Measurements from ENCODE around the gene SMC3. TPM values are rescaled to one million over a fixed set of nuclear protein-coding genes. Genes with fewer than 3 reads are reported as not detected.

The SMC3 gene
- polyA plus RNA-seq, 4 donors: 19.2 to 82.4 (median 22.2) TPM

GRCh38 chr10:110549211-110549610, 18.3 kb upstream of the SMC3 start:
- DNase-seq: no peak
- Histone ChIP-seq H3K27me3 (ENCODE audit: control insufficient read depth in 3 of 3, insufficient read depth in 3 of 3, low read length in 3 of 3) (no peaks in the 10 kb centered on the region), H3K9me3 (ENCODE audit: control insufficient read depth in 2 of 2, insufficient read depth in 1 of 2, low read depth in 1 of 2, low read length in 1 of 2) (no peaks in the 10 kb centered on the region), H3K4me1 (ENCODE audit: control insufficient read depth in 3 of 3, insufficient read depth in 2 of 3, low read depth in 1 of 3, low read length in 2 of 3) (peaks cover 0 to 5% (median 2%) of the 10 kb centered on the region in 3 donors), H3K27ac (ENCODE audit: low read depth in 1 of 3, low read length in 2 of 3) (no peak overlapping the region), H3K4me3 (ENCODE audit: low read depth in 1 of 3, low read length in 3 of 3) (no peak overlapping the region), H3K36me3 (ENCODE audit: control insufficient read depth in 3 of 3, insufficient read depth in 2 of 3, low read depth in 1 of 3, low read length in 3 of 3) (no peaks in the 10 kb centered on the region)
- WGBS, 3 donors: 77 to 87% (median 84%) methylated on average over 5 of the region's 5 CpGs
- no peak for FAIRE-seq

GRCh38 chr10:110553905-110554304, 13.6 kb upstream of the SMC3 start:
- Histone ChIP-seq H3K36me3 (ENCODE audit: control insufficient read depth in 3 of 3, insufficient read depth in 2 of 3, low read depth in 1 of 3, low read length in 3 of 3) (no peaks in the 10 kb centered on the region), H3K4me3 (ENCODE audit: low read depth in 1 of 3, low read length in 3 of 3) (no peak overlapping the region), H3K27me3 (ENCODE audit: control insufficient read depth in 3 of 3, insufficient read depth in 3 of 3, low read length in 3 of 3) (peaks cover 0 to under 1% (median 0%) of the 10 kb centered on the region in 3 donors), H3K27ac (ENCODE audit: low read depth in 1 of 3, low read length in 2 of 3) (peak overlapping the region in 1 of 3 donors; percentile 14), H3K4me1 (ENCODE audit: control insufficient read depth in 3 of 3, insufficient read depth in 2 of 3, low read depth in 1 of 3, low read length in 2 of 3) (peaks cover 0 to 25% (median 0%) of the 10 kb centered on the region in 3 donors), H3K9me3 (ENCODE audit: control insufficient read depth in 2 of 2, insufficient read depth in 1 of 2, low read depth in 1 of 2, low read length in 1 of 2) (no peaks in the 10 kb centered on the region)
- DNase-seq: no peak
- no peak for FAIRE-seq
- 45 to 77% (median 48%) methylated on average over 2 of the region's 2 CpGs for WGBS, 3 donors

GRCh38 chr10:110556296-110556695, 11.2 kb upstream of the SMC3 start:
- WGBS, 3 donors: 16 to 53% (median 36%) methylated on average over 1 of the region's 1 CpG
- H3K4me3 ChIP-seq (ENCODE audit: low read depth in 1 of 3, low read length in 3 of 3): no peak overlapping the region
- DNase-seq: peak; percentile 93 to 96
- peaks cover 0 to 2% (median 0%) of the 10 kb centered on the region in 3 donors for H3K27me3 ChIP-seq (ENCODE audit: control insufficient read depth in 3 of 3, insufficient read depth in 3 of 3, low read length in 3 of 3)
- H3K4me1 ChIP-seq (ENCODE audit: control insufficient read depth in 3 of 3, insufficient read depth in 2 of 3, low read depth in 1 of 3, low read length in 2 of 3): peaks cover 0 to 25% (median 0%) of the 10 kb centered on the region in 3 donors
- no peaks in the 10 kb centered on the region for H3K9me3 ChIP-seq (ENCODE audit: control insufficient read depth in 2 of 2, insufficient read depth in 1 of 2, low read depth in 1 of 2, low read length in 1 of 2)
- FAIRE-seq: no peak
- H3K27ac ChIP-seq (ENCODE audit: low read depth in 1 of 3, low read length in 2 of 3): peak overlapping the region in 2 of 3 donors; percentile 16 to 76
- H3K36me3 ChIP-seq (ENCODE audit: control insufficient read depth in 3 of 3, insufficient read depth in 2 of 3, low read depth in 1 of 3, low read length in 3 of 3): no peaks in the 10 kb centered on the region

GRCh38 chr10:110556969-110557601, 10.4 kb upstream of the SMC3 start:
- Histone ChIP-seq H3K9me3 (ENCODE audit: control insufficient read depth in 2 of 2, insufficient read depth in 1 of 2, low read depth in 1 of 2, low read length in 1 of 2) (no peaks in the 10 kb centered on the region), H3K36me3 (ENCODE audit: control insufficient read depth in 3 of 3, insufficient read depth in 2 of 3, low read depth in 1 of 3, low read length in 3 of 3) (no peaks in the 10 kb centered on the region), H3K4me1 (ENCODE audit: control insufficient read depth in 3 of 3, insufficient read depth in 2 of 3, low read depth in 1 of 3, low read length in 2 of 3) (peaks cover 0 to 25% (median 0%) of the 10 kb centered on the region in 3 donors), H3K27ac (ENCODE audit: low read depth in 1 of 3, low read length in 2 of 3) (peak overlapping the region in 1 of 3 donors; percentile 76), H3K4me3 (ENCODE audit: low read depth in 1 of 3, low read length in 3 of 3) (no peak overlapping the region), H3K27me3 (ENCODE audit: control insufficient read depth in 3 of 3, insufficient read depth in 3 of 3, low read length in 3 of 3) (peaks cover 0 to 2% (median 0%) of the 10 kb centered on the region in 3 donors)
- DNase-seq: peak; percentile 39 to 67
- 34 to 48% (median 43%) methylated on average over 9 of the region's 9 CpGs for WGBS, 3 donors
- FAIRE-seq: no peak

GRCh38 chr10:110558041-110558440, 9.5 kb upstream of the SMC3 start:
- DNase-seq: no peak
- Histone ChIP-seq H3K27me3 (ENCODE audit: control insufficient read depth in 3 of 3, insufficient read depth in 3 of 3, low read length in 3 of 3) (peaks cover 0 to 2% (median 0%) of the 10 kb centered on the region in 3 donors), H3K36me3 (ENCODE audit: control insufficient read depth in 3 of 3, insufficient read depth in 2 of 3, low read depth in 1 of 3, low read length in 3 of 3) (no peaks in the 10 kb centered on the region), H3K9me3 (ENCODE audit: control insufficient read depth in 2 of 2, insufficient read depth in 1 of 2, low read depth in 1 of 2, low read length in 1 of 2) (no peaks in the 10 kb centered on the region), H3K27ac (ENCODE audit: low read depth in 1 of 3, low read length in 2 of 3) (no peak overlapping the region), H3K4me1 (ENCODE audit: control insufficient read depth in 3 of 3, insufficient read depth in 2 of 3, low read depth in 1 of 3, low read length in 2 of 3) (peaks cover 0 to 25% (median 0%) of the 10 kb centered on the region in 3 donors), H3K4me3 (ENCODE audit: low read depth in 1 of 3, low read length in 3 of 3) (no peak overlapping the region)
- no peak for FAIRE-seq
- 85 to 91% (median 86%) methylated on average over 3 of the region's 3 CpGs for WGBS, 3 donors

GRCh38 chr10:110560012-110560411, 7.5 kb upstream of the SMC3 start:
- Histone ChIP-seq H3K4me1 (ENCODE audit: control insufficient read depth in 3 of 3, insufficient read depth in 2 of 3, low read depth in 1 of 3, low read length in 2 of 3) (peaks cover 0 to 18% (median 0%) of the 10 kb centered on the region in 3 donors), H3K9me3 (ENCODE audit: control insufficient read depth in 2 of 2, insufficient read depth in 1 of 2, low read depth in 1 of 2, low read length in 1 of 2) (no peaks in the 10 kb centered on the region), H3K4me3 (ENCODE audit: low read depth in 1 of 3, low read length in 3 of 3) (no peak overlapping the region), H3K36me3 (ENCODE audit: control insufficient read depth in 3 of 3, insufficient read depth in 2 of 3, low read depth in 1 of 3, low read length in 3 of 3) (no peaks in the 10 kb centered on the region), H3K27ac (ENCODE audit: low read depth in 1 of 3, low read length in 2 of 3) (no peak overlapping the region), H3K27me3 (ENCODE audit: control insufficient read depth in 3 of 3, insufficient read depth in 3 of 3, low read length in 3 of 3) (peaks cover 0 to 2% (median 0%) of the 10 kb centered on the region in 3 donors)
- WGBS, 3 donors: 95 to 97% (median 95%) methylated on average over 7 to 8 of the region's 8 CpGs
- FAIRE-seq (no peak), DNase-seq (no peak)

GRCh38 chr10:110561292-110561691, 6.2 kb upstream of the SMC3 start:
- 80 to 86% (median 84%) methylated on average over 3 of the region's 3 CpGs for WGBS, 3 donors
- Histone ChIP-seq H3K27me3 (ENCODE audit: control insufficient read depth in 3 of 3, insufficient read depth in 3 of 3, low read length in 3 of 3) (peaks cover 0 to 2% (median 0%) of the 10 kb centered on the region in 3 donors), H3K36me3 (ENCODE audit: control insufficient read depth in 3 of 3, insufficient read depth in 2 of 3, low read depth in 1 of 3, low read length in 3 of 3) (no peaks in the 10 kb centered on the region), H3K4me1 (ENCODE audit: control insufficient read depth in 3 of 3, insufficient read depth in 2 of 3, low read depth in 1 of 3, low read length in 2 of 3) (peaks cover 0 to 11% (median 0%) of the 10 kb centered on the region in 3 donors), H3K27ac (ENCODE audit: low read depth in 1 of 3, low read length in 2 of 3) (no peak overlapping the region), H3K9me3 (ENCODE audit: control insufficient read depth in 2 of 2, insufficient read depth in 1 of 2, low read depth in 1 of 2, low read length in 1 of 2) (no peaks in the 10 kb centered on the region), H3K4me3 (ENCODE audit: low read depth in 1 of 3, low read length in 3 of 3) (no peak overlapping the region)
- FAIRE-seq: no peak
- no peak for DNase-seq

GRCh38 chr10:110562348-110562747, 5.1 kb upstream of the SMC3 start:
- Histone ChIP-seq H3K9me3 (ENCODE audit: control insufficient read depth in 2 of 2, insufficient read depth in 1 of 2, low read depth in 1 of 2, low read length in 1 of 2) (no peaks in the 10 kb centered on the region), H3K4me3 (ENCODE audit: low read depth in 1 of 3, low read length in 3 of 3) (no peak overlapping the region), H3K27me3 (ENCODE audit: control insufficient read depth in 3 of 3, insufficient read depth in 3 of 3, low read length in 3 of 3) (peaks cover 0 to 2% (median 0%) of the 10 kb centered on the region in 3 donors), H3K36me3 (ENCODE audit: control insufficient read depth in 3 of 3, insufficient read depth in 2 of 3, low read depth in 1 of 3, low read length in 3 of 3) (no peaks in the 10 kb centered on the region), H3K4me1 (ENCODE audit: control insufficient read depth in 3 of 3, insufficient read depth in 2 of 3, low read depth in 1 of 3, low read length in 2 of 3) (peaks cover 0 to 1% (median 0%) of the 10 kb centered on the region in 3 donors), H3K27ac (ENCODE audit: low read depth in 1 of 3, low read length in 2 of 3) (no peak overlapping the region)
- WGBS, 3 donors: 88 to 93% (median 90%) methylated on average over 4 of the region's 4 CpGs
- no peak for DNase-seq
- no peak for FAIRE-seq

All from small intestine (tissue), 7 donors.